ENCODE measurements around the gene SPRY4. TPM values are rescaled to one million over a fixed set of nuclear protein-coding genes. Genes with fewer than 3 reads are reported as not detected.

The SPRY4 gene
- total and polyA plus RNA-seq, 2 of the 4 experiments (the other 2 are of a cell fraction): 8.4 to 21.0 TPM

DNA sequence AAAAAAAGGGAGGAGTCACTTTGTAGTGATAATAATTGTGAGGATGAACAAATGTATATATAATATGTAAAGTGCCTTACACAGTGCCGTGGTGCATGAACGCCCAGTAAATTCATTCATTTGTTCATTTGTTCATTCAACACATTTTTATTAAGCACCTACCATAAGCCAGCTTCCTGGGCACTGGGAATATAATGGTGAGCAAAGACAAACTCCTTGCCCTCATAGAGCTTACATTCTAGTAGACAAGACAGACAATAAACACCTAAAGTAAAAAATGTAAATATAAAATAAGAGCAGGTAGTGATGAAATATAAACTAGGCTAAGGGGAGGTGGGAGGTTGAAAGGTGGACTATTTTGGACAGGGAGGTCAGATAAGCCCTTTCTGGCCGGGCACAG, 32.0 kb downstream of the SPRY4 start:
- no peak overlapping the region for H3K18ac ChIP-seq (ENCODE audit: low read depth, low read length)
- no peaks in the 10 kb centered on the region for H3K27me3 ChIP-seq (ENCODE audit: control insufficient read depth, insufficient read depth, low read length)
- H2AK5ac ChIP-seq (ENCODE audit: low read depth, low read length): peak overlapping the region; percentile 80
- ATAC-seq (ENCODE audit: low read depth) (no peak), DNase-seq (no peak)
- peak overlapping the region; percentile 75; the same call in 1 of the 2 replicates for H3K4ac ChIP-seq (ENCODE audit: low read depth, low read length)
- intact Hi-C loops (cut with micrococcal nuclease) (no loop called here), dilution Hi-C loops (cut with HindIII; ENCODE audit: low sequenced_read_pairs, unreplicated experiment) (no loop called here), in situ Hi-C loops (cut with MboI; ENCODE audit: low sequenced_read_pairs) (no loop called here)
- H3K27ac ChIP-seq (ENCODE audit: insufficient read depth, low read length): no peak overlapping the region; the same call in 1 of the 2 replicates
- peaks cover 16% of the 10 kb centered on the region for H3K4me1 ChIP-seq (ENCODE audit: control insufficient read depth, insufficient read depth, low read length)
- no peak overlapping the region for H3K9ac ChIP-seq (ENCODE audit: low read depth, low read length)
- no peak overlapping the region for H2AFZ ChIP-seq (replicated peaks; ENCODE audit: low read length, poor library complexity)
- peak overlapping the region; percentile 67; the same call in 1 of the 2 replicates for H2BK20ac ChIP-seq (ENCODE audit: low read depth, low read length)
- H3K23ac ChIP-seq (ENCODE audit: low read depth, low read length): no peak overlapping the region
- H3K9me1 ChIP-seq (ENCODE audit: insufficient read depth, low read length): peaks cover 24% of the 10 kb centered on the region
- no TSS peak for BruUV-seq (replicated peaks)
- peak overlapping the region; percentile 25; the same call in 1 of the 2 replicates for H4K91ac ChIP-seq (ENCODE audit: insufficient read depth, low read depth, low read length)
- POLR2A ChIA-PET (ENCODE audit: unreplicated experiment): no interaction called here
- CTCF ChIA-PET: interaction anchor here (1.0 kb wide), 1 partner anchor 200 kb away, joined by 3 read pairs; no protein-coding TSS in a partner anchor
- no peak overlapping the region for H3K4me3 ChIP-seq (ENCODE audit: insufficient read depth, low read depth, low read length)
- no peaks in the 10 kb centered on the region for H4K20me1 ChIP-seq (ENCODE audit: insufficient read depth, low read length)
- no peak overlapping the region for H2BK15ac ChIP-seq (ENCODE audit: low read depth, low read length)
- TF ChIP-seq POLR2A (IDR thresholded peaks at IDR 0.05; ENCODE audit: low read depth, low read length) (no peak), BHLHE40 (IDR thresholded peaks at IDR 0.05; ENCODE audit: low read depth, low read length) (no peak), MAZ (IDR thresholded peaks at IDR 0.05; ENCODE audit: borderline replicate concordance, low read depth, low read length) (no peak), CEBPB (IDR thresholded peaks at IDR 0.05; ENCODE audit: low read depth, low read length) (no peak), MXI1 (IDR thresholded peaks at IDR 0.05; ENCODE audit: borderline replicate concordance, low read depth, low read length) (no peak), MAFK (IDR thresholded peaks at IDR 0.05; ENCODE audit: low read depth, low read length) (no peak), FOS (IDR thresholded peaks at IDR 0.05; ENCODE audit: low read depth, low read length) (no peak), ELK1 (IDR thresholded peaks at IDR 0.05; ENCODE audit: borderline replicate concordance, low read depth, low read length) (no peak), NFE2L2 (IDR thresholded peaks at IDR 0.05; ENCODE audit: low read depth, low read length) (no peak), RFX5 (IDR thresholded peaks at IDR 0.05; ENCODE audit: low read depth, low read length) (no peak), CHD1 (IDR thresholded peaks at IDR 0.05; ENCODE audit: low read depth, low read length) (no peak), RAD21 (IDR thresholded peaks at IDR 0.05; ENCODE audit: low read length) (no peak), SMC3 (IDR thresholded peaks at IDR 0.05; ENCODE audit: low read depth, low read length) (no peak), CTCF (conservative IDR thresholded peaks at IDR 0.05; ENCODE audit: low read depth, low read length) (no peak), RCOR1 (IDR thresholded peaks at IDR 0.05; ENCODE audit: insufficient replicate concordance, low read length) (no peak)
- TF ChIP-seq, protein P1, sequence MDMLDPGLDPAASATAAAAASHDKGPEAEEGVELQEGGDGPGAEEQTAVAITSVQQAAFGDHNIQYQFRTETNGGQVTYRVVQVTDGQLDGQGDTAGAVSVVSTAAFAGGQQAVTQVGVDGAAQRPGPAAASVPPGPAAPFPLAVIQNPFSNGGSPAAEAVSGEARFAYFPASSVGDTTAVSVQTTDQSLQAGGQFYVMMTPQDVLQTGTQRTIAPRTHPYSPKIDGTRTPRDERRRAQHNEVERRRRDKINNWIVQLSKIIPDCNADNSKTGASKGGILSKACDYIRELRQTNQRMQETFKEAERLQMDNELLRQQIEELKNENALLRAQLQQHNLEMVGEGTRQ (IDR thresholded peaks at IDR 0.05; ENCODE audit: low read depth, low read length): no peak
- H2BK5ac ChIP-seq (ENCODE audit: low read depth, low read length, poor library complexity, severe bottlenecking): no peak overlapping the region
- peak overlapping the region; percentile 61; the same call in 1 of the 2 replicates for H3K14ac ChIP-seq (replicated peaks; ENCODE audit: low read depth, low read length)
- H4K5ac ChIP-seq (ENCODE audit: low read depth, low read length): no peak overlapping the region
- H3K79me1 ChIP-seq (ENCODE audit: low read depth in 1 of 2, low read length in 2 of 2): peaks cover 19 to 73% of the 10 kb centered on the region in 2 experiments
- H2AK9ac ChIP-seq (replicated peaks; ENCODE audit: low read depth, low read length, poor library complexity): no peak overlapping the region
- peak overlapping the region; percentile 73; the same call in 1 of the 2 replicates for H2BK120ac ChIP-seq (ENCODE audit: low read depth, low read length)
- H3K56ac ChIP-seq (ENCODE audit: extremely low read depth, insufficient read depth, low read length): no peak overlapping the region
- WGBS, 2 experiments (ENCODE audit: extremely low coverage in 2 of 2, insufficient read length in 1 of 2): no CpG with 5 or more reads among the region's 3 CpGs
- H4K8ac ChIP-seq (ENCODE audit: low read depth in 2 of 2, low read length in 2 of 2): peak overlapping the region in 1 of 2 experiments; percentile 59; a peak in 2 of 4 replicates
- no peaks in the 10 kb centered on the region for H3K9me3 ChIP-seq (ENCODE audit: control insufficient read depth, insufficient read depth, low read length)
- H3K4me2 ChIP-seq (ENCODE audit: low read depth, low read length): no peak overlapping the region
- H3K36me3 ChIP-seq (ENCODE audit: control insufficient read depth, insufficient read depth, low read length): no peaks in the 10 kb centered on the region

Measured in IMR-90 (cell line).